ENCODE measurements around the gene TRAPPC5.

Gene TRAPPC5

DNA sequence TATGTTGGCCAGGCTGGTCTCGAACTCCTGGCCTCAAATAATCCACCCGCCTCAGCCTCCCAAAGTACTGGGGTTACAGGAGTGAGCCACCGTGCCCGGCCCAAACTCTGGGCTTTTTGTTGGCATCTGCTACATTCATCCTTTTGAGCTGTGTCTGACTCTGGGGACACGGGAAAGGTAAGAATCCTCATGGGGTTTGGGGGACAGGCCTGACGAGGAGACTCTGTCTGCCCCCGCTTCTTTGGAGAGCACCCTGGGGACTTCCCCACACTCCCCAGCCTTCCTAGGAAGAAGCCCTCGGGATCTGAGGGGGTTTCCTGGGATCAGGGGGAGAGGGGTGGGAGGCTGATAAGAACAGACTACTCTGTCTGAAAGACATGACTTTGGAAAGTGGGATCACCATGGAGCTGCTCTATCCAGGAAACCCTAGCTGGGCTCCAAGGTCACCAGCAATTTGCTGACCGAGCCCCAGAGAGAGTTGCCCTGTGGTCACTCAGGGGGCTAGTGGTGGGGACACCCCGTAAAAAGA is 29.4 kb downstream of the TRAPPC5 start:
- Histone ChIP-seq H3K4me2 (ENCODE audit: low read length) (no peak overlapping the region), H4K20me1 (ENCODE audit: insufficient read depth, low read length) (no peaks in the 10 kb centered on the region; the same call in 1 of the 2 replicates), H3K4me1 (ENCODE audit: low read length) (peaks cover 24% of the 10 kb centered on the region), H3K9me3 (ENCODE audit: insufficient read depth, low read length) (no peaks in the 10 kb centered on the region), H3K36me3 (replicated peaks; ENCODE audit: low read depth, low read length) (no peaks in the 10 kb centered on the region), H3K9ac (ENCODE audit: low read length) (no peak overlapping the region), H3K27ac (ENCODE audit: low read length) (no peak overlapping the region), H3K4me3 (ENCODE audit: low read length) (no peak overlapping the region), H3K27me3 (ENCODE audit: low read depth, low read length) (peaks cover 52% of the 10 kb centered on the region), H2AFZ (ENCODE audit: low read depth, low read length) (no peak overlapping the region), H3K79me2 (ENCODE audit: low read length) (no peaks in the 10 kb centered on the region)
- TF ChIP-seq, protein P1, sequence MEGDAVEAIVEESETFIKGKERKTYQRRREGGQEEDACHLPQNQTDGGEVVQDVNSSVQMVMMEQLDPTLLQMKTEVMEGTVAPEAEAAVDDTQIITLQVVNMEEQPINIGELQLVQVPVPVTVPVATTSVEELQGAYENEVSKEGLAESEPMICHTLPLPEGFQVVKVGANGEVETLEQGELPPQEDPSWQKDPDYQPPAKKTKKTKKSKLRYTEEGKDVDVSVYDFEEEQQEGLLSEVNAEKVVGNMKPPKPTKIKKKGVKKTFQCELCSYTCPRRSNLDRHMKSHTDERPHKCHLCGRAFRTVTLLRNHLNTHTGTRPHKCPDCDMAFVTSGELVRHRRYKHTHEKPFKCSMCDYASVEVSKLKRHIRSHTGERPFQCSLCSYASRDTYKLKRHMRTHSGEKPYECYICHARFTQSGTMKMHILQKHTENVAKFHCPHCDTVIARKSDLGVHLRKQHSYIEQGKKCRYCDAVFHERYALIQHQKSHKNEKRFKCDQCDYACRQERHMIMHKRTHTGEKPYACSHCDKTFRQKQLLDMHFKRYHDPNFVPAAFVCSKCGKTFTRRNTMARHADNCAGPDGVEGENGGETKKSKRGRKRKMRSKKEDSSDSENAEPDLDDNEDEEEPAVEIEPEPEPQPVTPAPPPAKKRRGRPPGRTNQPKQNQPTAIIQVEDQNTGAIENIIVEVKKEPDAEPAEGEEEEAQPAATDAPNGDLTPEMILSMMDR (IDR thresholded peaks at IDR 0.05; ENCODE audit: low read depth, low read length): no peak
- TF ChIP-seq EZH2phosphoT487 (IDR thresholded peaks at IDR 0.05; ENCODE audit: low read depth): no peak

DNA sequence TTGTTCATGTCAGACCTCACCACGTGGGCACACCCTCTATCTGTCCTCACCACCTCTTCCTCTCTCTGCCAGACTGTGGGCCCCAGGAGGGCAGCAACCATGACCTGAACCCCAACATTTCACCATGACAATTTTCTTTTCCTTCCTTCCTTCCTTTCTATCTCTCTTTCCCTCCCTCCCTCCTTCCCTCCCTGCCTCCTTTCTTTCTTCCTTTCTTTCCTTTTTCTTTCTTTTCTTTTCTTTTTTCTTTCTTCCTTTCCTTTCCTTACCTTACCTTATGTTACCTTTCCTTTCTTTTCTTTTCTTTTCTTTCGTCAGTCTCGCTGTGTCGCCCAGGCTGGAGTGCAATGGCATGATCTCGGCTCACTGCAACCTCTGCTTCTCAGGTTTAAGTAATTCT is 30.0 kb downstream of the TRAPPC5 start:
- Histone ChIP-seq H3K9ac (ENCODE audit: low read length) (no peak overlapping the region), H3K36me3 (replicated peaks; ENCODE audit: low read depth, low read length) (no peaks in the 10 kb centered on the region), H3K79me2 (ENCODE audit: low read length) (no peaks in the 10 kb centered on the region), H2AFZ (ENCODE audit: low read depth, low read length) (no peak overlapping the region), H3K27me3 (ENCODE audit: low read depth, low read length) (peaks cover 50% of the 10 kb centered on the region), H3K9me3 (ENCODE audit: insufficient read depth, low read length) (no peaks in the 10 kb centered on the region), H3K4me3 (ENCODE audit: low read length) (no peak overlapping the region), H3K4me1 (ENCODE audit: low read length) (peaks cover 18% of the 10 kb centered on the region), H3K4me2 (ENCODE audit: low read length) (no peak overlapping the region), H4K20me1 (ENCODE audit: insufficient read depth, low read length) (no peaks in the 10 kb centered on the region; the same call in 1 of the 2 replicates), H3K27ac (ENCODE audit: low read length) (no peak overlapping the region)
- no peak for TF ChIP-seq EZH2phosphoT487 (IDR thresholded peaks at IDR 0.05; ENCODE audit: low read depth)
- TF ChIP-seq, protein P1 (IDR thresholded peaks at IDR 0.05; ENCODE audit: low read depth, low read length): no peak

DNA sequence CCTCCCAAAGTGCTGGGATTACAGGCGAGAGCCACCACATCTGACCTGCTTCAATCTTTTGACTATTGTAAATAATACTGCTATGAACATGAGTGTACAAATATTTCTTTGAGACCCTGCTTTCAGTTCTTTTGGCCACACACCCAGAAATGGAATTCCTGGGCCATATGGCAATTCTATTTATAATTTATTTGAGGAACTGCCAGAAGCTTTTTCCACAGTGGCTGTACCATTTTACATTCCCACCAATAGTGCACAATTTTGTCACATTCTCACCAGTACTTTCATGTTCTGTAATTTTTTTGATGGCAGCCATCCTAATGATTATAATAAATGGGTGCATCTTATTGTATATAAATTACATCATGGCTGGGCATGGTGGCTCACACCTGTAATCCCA is 35.0 kb downstream of the TRAPPC5 start:
- H3K27ac ChIP-seq (ENCODE audit: low read length): no peak overlapping the region
- H4K20me1 ChIP-seq (ENCODE audit: insufficient read depth, low read length): no peaks in the 10 kb centered on the region
- no peaks in the 10 kb centered on the region for H3K36me3 ChIP-seq (replicated peaks; ENCODE audit: low read depth, low read length)
- no peak overlapping the region for H2AFZ ChIP-seq (ENCODE audit: low read depth, low read length)
- H3K4me3 ChIP-seq (ENCODE audit: low read length): no peak overlapping the region
- H3K4me1 ChIP-seq (ENCODE audit: low read length): peaks cover 2% of the 10 kb centered on the region; the same call in 1 of the 2 replicates
- peaks cover 25% of the 10 kb centered on the region for H3K27me3 ChIP-seq (ENCODE audit: low read depth, low read length)
- peaks cover 4% of the 10 kb centered on the region for H3K9me3 ChIP-seq (ENCODE audit: insufficient read depth, low read length)
- H3K9ac ChIP-seq (ENCODE audit: low read length): no peak overlapping the region
- H3K4me2 ChIP-seq (ENCODE audit: low read length): no peak overlapping the region
- TF ChIP-seq EZH2phosphoT487 (IDR thresholded peaks at IDR 0.05; ENCODE audit: low read depth): no peak
- TF ChIP-seq, protein P1 (IDR thresholded peaks at IDR 0.05; ENCODE audit: low read depth, low read length): no peak
- no peaks in the 10 kb centered on the region for H3K79me2 ChIP-seq (ENCODE audit: low read length)

DNA sequence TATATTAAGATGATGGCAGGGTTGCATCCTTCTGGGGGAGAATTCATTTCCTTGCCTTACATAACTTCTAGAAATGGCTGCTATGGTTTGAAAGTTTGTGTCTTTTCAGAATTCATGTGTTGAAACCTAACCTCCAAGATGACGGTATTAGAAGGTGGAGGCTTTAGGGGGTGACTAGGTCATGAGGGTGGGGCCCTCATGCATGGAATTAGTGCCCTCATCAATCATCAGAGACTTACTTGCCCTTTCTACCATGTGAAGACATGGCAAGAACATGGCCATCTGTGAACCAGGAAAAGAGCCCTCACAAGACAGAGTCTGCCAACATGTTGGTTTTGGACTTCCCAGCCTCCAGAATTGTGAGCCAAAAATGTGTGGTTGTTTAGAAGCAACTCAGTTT is 36.1 kb downstream of the TRAPPC5 start:
- Histone ChIP-seq H3K79me2 (ENCODE audit: low read length) (no peaks in the 10 kb centered on the region), H2AFZ (ENCODE audit: low read depth, low read length) (no peak overlapping the region), H3K4me3 (ENCODE audit: low read length) (no peak overlapping the region), H3K4me1 (ENCODE audit: low read length) (peaks cover 2% of the 10 kb centered on the region; the same call in 1 of the 2 replicates), H4K20me1 (ENCODE audit: insufficient read depth, low read length) (no peaks in the 10 kb centered on the region), H3K9me3 (ENCODE audit: insufficient read depth, low read length) (peaks cover 4% of the 10 kb centered on the region), H3K4me2 (ENCODE audit: low read length) (no peak overlapping the region), H3K36me3 (replicated peaks; ENCODE audit: low read depth, low read length) (no peaks in the 10 kb centered on the region), H3K9ac (ENCODE audit: low read length) (no peak overlapping the region), H3K27me3 (ENCODE audit: low read depth, low read length) (peaks cover 23% of the 10 kb centered on the region), H3K27ac (ENCODE audit: low read length) (no peak overlapping the region)
- TF ChIP-seq, protein P1 (IDR thresholded peaks at IDR 0.05; ENCODE audit: low read depth, low read length): no peak
- no peak for TF ChIP-seq EZH2phosphoT487 (IDR thresholded peaks at IDR 0.05; ENCODE audit: low read depth)

All from OCI-LY3 (cell line).